H9 (cell line): ENCODE data around the gene SNRPD3. TPM values are rescaled to one million over a fixed set of nuclear protein-coding genes. Genes with fewer than 3 reads are reported as not detected.

Source experiments
- DNase-seq: peaks from one replicate; pipeline ENCODE4 v3.0.0-alpha.2; 2017
- H2AFZ ChIP-seq: one replicate; pipeline ENCODE4 v1.6.1; 2013; ENCODE audit warnings: mild to moderate bottlenecking, low read length, control low read depth, moderate library complexity
- H2AK5ac ChIP-seq: 2 replicates; pipeline ENCODE4 v1.6.1; 2013; ENCODE audit warnings: low read length, control low read depth, mixed read lengths; ENCODE audit not compliant: insufficient read length
- H2BK120ac ChIP-seq: one replicate; pipeline ENCODE4 v1.6.1; 2013; ENCODE audit warnings: low read depth, mild to moderate bottlenecking, low read length, control low read depth, inconsistent platforms; ENCODE audit not compliant: poor library complexity, severe bottlenecking
- H2BK12ac ChIP-seq: 2 replicates; pipeline ENCODE4 v1.6.1; 2013; ENCODE audit warnings: low read length, control low read depth, mixed read lengths, low read depth; ENCODE audit not compliant: insufficient read length
- H2BK15ac ChIP-seq: 2 replicates; pipeline ENCODE4 v1.6.1; 2013; ENCODE audit warnings: low read depth, low read length, control low read depth
- H2BK20ac ChIP-seq: one replicate; pipeline ENCODE4 v1.6.1; 2013; ENCODE audit warnings: low read depth, mild to moderate bottlenecking, low read length, control low read depth, inconsistent platforms; ENCODE audit not compliant: poor library complexity, severe bottlenecking
- H2BK5ac ChIP-seq: 2 replicates; pipeline ENCODE4 v1.6.1; 2013; ENCODE audit warnings: low read length, control low read depth, mixed read lengths; ENCODE audit not compliant: insufficient read length
- H3K14ac ChIP-seq: 2 replicates; pipeline ENCODE4 v1.6.1; 2013; ENCODE audit warnings: low read length, control low read depth; ENCODE audit not compliant: insufficient read depth
- H3K18ac ChIP-seq: 2 replicates; pipeline ENCODE4 v1.6.1; 2013; ENCODE audit warnings: low read depth, mild to moderate bottlenecking, mixed read lengths, low read length, control low read depth; ENCODE audit not compliant: insufficient read length
- H3K23ac ChIP-seq: 2 replicates; pipeline ENCODE4 v1.6.1; 2013; ENCODE audit warnings: low read length, control low read depth, mixed read lengths, low read depth; ENCODE audit not compliant: insufficient read length
- H3K23me2 ChIP-seq: 2 replicates; pipeline ENCODE4 v1.6.1; 2013; ENCODE audit warnings: low read depth, mild to moderate bottlenecking, mixed read lengths, low read length, control low read depth; ENCODE audit not compliant: insufficient read length, poor library complexity, severe bottlenecking
- H3K27ac ChIP-seq: 2 replicates; pipeline ENCODE4 v1.5.1; 2013; ENCODE audit warnings: low read length, control low read depth, mixed read lengths, low read depth; ENCODE audit not compliant: insufficient read length
- H3K27me3 ChIP-seq: 2 replicates; pipeline ENCODE4 v1.6.1; 2013; ENCODE audit warnings: low read length, control low read depth, inconsistent platforms; ENCODE audit not compliant: insufficient read depth
- H3K4ac ChIP-seq: 2 replicates; pipeline ENCODE4 v1.6.1; 2013; ENCODE audit warnings: low read depth, mild to moderate bottlenecking, control low read depth, inconsistent platforms, low read length, moderate library complexity
- H3K4me1 ChIP-seq: 2 replicates; pipeline ENCODE4 v1.6.1; 2013; ENCODE audit warnings: low read length, control low read depth, inconsistent platforms; ENCODE audit not compliant: insufficient read depth
- H3K4me2 ChIP-seq: 2 replicates; pipeline ENCODE4 v1.6.1; 2013; ENCODE audit warnings: low read length, control low read depth, mixed read lengths; ENCODE audit not compliant: insufficient read length, insufficient read depth
- H3K56ac ChIP-seq: 2 replicates; pipeline ENCODE4 v1.6.1; 2013; ENCODE audit warnings: low read depth, mild to moderate bottlenecking, mixed read lengths, low read length, control low read depth; ENCODE audit not compliant: insufficient read length
- H3K79me1 ChIP-seq: 2 replicates; pipeline ENCODE4 v1.6.1; 2013; ENCODE audit warnings: low read depth, mild to moderate bottlenecking, moderate library complexity, low read length, control low read depth, inconsistent platforms; ENCODE audit not compliant: insufficient read depth, poor library complexity, severe bottlenecking
- H3K79me2 ChIP-seq: 2 replicates; pipeline ENCODE4 v1.6.1; 2013; ENCODE audit warnings: low read length, control low read depth, inconsistent platforms; ENCODE audit not compliant: insufficient read depth
- H3K9ac ChIP-seq: 2 replicates; pipeline ENCODE4 v1.6.1; 2013; ENCODE audit warnings: low read length, control low read depth, mixed read lengths; ENCODE audit not compliant: insufficient read length; ENCODE audit errors: extremely low read depth
- H3K9me3 ChIP-seq: one replicate; pipeline ENCODE4 v1.6.1; 2013; ENCODE audit warnings: low read depth, low read length, inconsistent platforms; ENCODE audit not compliant: control insufficient read depth
- H3T11ph ChIP-seq: one replicate; pipeline ENCODE4 v1.6.1; 2013; ENCODE audit warnings: mild to moderate bottlenecking, low read length, control low read depth, inconsistent platforms
- H4K20me1 ChIP-seq: one replicate; pipeline ENCODE4 v1.6.1; 2013; ENCODE audit not compliant: control insufficient read depth, insufficient read length, insufficient read depth
- H4K5ac ChIP-seq: 2 replicates; pipeline ENCODE4 v1.6.1; 2013; ENCODE audit warnings: low read depth, mild to moderate bottlenecking, mixed read lengths, low read length, control low read depth; ENCODE audit not compliant: insufficient read length
- H4K8ac ChIP-seq: replicated peaks from 2 replicates; pipeline ENCODE4 v1.6.1; 2013; ENCODE audit warnings: low read length, control low read depth, mixed read lengths, low read depth; ENCODE audit not compliant: insufficient read length
- H4K91ac ChIP-seq: 2 replicates; pipeline ENCODE4 v1.6.1; 2013; ENCODE audit warnings: low read depth, mild to moderate bottlenecking, moderate library complexity, mixed read lengths, low read length, control low read depth; ENCODE audit not compliant: insufficient read length
- H3K27ac Mint-ChIP-seq, 3 experiments: 2 replicates in 2 of 3; 3 replicates in 1 of 3; pipeline ENCODE4 v1.8.0; 2020 to 2021; ENCODE audit warnings: mixed read lengths in 3 of 3, mild to moderate bottlenecking in 1 of 3, moderate library complexity in 1 of 3
- H3K27me3 Mint-ChIP-seq: 2 replicates; pipeline ENCODE4 v1.8.0; 2021; ENCODE audit warnings: low read depth, mild to moderate bottlenecking, moderate library complexity, mixed read lengths
- H3K36me3 Mint-ChIP-seq, 3 experiments: 2 replicates in 2 of 3; 3 replicates in 1 of 3; pipeline ENCODE4 v1.8.0; 2020 to 2021; ENCODE audit warnings: low read depth in 3 of 3, mixed read lengths in 3 of 3; ENCODE audit not compliant: insufficient read depth in 1 of 3
- H3K4me1 Mint-ChIP-seq, 2 experiments: 2 replicates each; pipeline ENCODE4 v1.8.0; 2020; ENCODE audit warnings: mixed read lengths in 2 of 2
- H3K4me3 Mint-ChIP-seq, 2 experiments: 2 replicates in 1 of 2; 3 replicates in 1 of 2; pipeline ENCODE4 v1.8.0; 2020 to 2021; ENCODE audit warnings: mild to moderate bottlenecking in 2 of 2, mixed read lengths in 2 of 2, moderate library complexity in 1 of 2
- H3K9me3 Mint-ChIP-seq, 2 experiments: 2 replicates in 1 of 2; 3 replicates in 1 of 2; pipeline ENCODE4 v1.8.0; 2020; ENCODE audit warnings: mild to moderate bottlenecking in 2 of 2, mixed read lengths in 2 of 2, moderate library complexity in 1 of 2
- WGBS: extraction: QIAGEN DNeasy Blood & Tissue Kit; methylation state at CpG from one replicate; pipeline ENCODE4 v1.1.7; 2013; ENCODE audit warnings: missing lambda C conversion rate, low lambda C conversion rate, mixed read lengths; ENCODE audit not compliant: insufficient read length; ENCODE audit errors: extremely low coverage; 5-methylcytosine and 5-hydroxymethylcytosine counted together
- total RNA-seq: library from RNA; stranded (reverse); gene quantifications from 2 replicates; pipeline ENCODE4 v1.2.1, GENCODE V29; 2021
- TF ChIP-seq, protein P1 (sequence below): fragments of 200-600 bp; sonication (generic); conservative IDR thresholded peaks from 3 replicates; pipeline ENCODE4 v1.8.0; 2021; ENCODE audit warnings: antibody characterized with exemption, mild to moderate bottlenecking

Gene SNRPD3
- total RNA-seq, 1 experiment from 2014 or later: 212 TPM

GRCh38 chr22:24518771-24519485 lies 36.9 kb upstream of the SNRPD3 start:
- Histone ChIP-seq H3K79me1 (no peaks in the 10 kb centered on the region), H3K9ac (no peak overlapping the region), H3K79me2 (no peaks in the 10 kb centered on the region), H2BK120ac (no peak overlapping the region), H2AFZ (no peak overlapping the region), H3K4me1 (no peaks in the 10 kb centered on the region; the same call in 1 of the 2 replicates), H3T11ph (no peak overlapping the region), H4K91ac (no peak overlapping the region), H3K23me2 (no peaks in the 10 kb centered on the region), H2BK20ac (no peak overlapping the region), H2BK15ac (no peak overlapping the region), H2BK12ac (no peak overlapping the region), H3K18ac (no peak overlapping the region), H3K23ac (no peak overlapping the region), H3K27ac (no peak overlapping the region), H4K5ac (no peak overlapping the region), H3K56ac (no peak overlapping the region), H4K8ac (no peak overlapping the region), H3K14ac (no peak overlapping the region), H3K27me3 (no peaks in the 10 kb centered on the region), H3K4me2 (no peak overlapping the region), H4K20me1 (no peaks in the 10 kb centered on the region), H3K9me3 (no peaks in the 10 kb centered on the region), H2AK5ac (no peak overlapping the region), H3K4ac (no peak overlapping the region), H2BK5ac (no peak overlapping the region)
- Mint-ChIP-seq H3K4me3 (no peak overlapping the region), H3K36me3 (no peaks in the 10 kb centered on the region; a peak in 1 of 7 replicates), H3K9me3 (no peaks in the 10 kb centered on the region), H3K27ac (no peak overlapping the region), H3K4me1 (peaks cover 23 to 29% of the 10 kb centered on the region in 2 experiments), H3K27me3 (peaks cover 2% of the 10 kb centered on the region)
- TF ChIP-seq, protein P1, sequence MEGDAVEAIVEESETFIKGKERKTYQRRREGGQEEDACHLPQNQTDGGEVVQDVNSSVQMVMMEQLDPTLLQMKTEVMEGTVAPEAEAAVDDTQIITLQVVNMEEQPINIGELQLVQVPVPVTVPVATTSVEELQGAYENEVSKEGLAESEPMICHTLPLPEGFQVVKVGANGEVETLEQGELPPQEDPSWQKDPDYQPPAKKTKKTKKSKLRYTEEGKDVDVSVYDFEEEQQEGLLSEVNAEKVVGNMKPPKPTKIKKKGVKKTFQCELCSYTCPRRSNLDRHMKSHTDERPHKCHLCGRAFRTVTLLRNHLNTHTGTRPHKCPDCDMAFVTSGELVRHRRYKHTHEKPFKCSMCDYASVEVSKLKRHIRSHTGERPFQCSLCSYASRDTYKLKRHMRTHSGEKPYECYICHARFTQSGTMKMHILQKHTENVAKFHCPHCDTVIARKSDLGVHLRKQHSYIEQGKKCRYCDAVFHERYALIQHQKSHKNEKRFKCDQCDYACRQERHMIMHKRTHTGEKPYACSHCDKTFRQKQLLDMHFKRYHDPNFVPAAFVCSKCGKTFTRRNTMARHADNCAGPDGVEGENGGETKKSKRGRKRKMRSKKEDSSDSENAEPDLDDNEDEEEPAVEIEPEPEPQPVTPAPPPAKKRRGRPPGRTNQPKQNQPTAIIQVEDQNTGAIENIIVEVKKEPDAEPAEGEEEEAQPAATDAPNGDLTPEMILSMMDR: no peak
- DNase-seq: no peak
- no CpG with 5 or more reads among the region's 9 CpGs for WGBS
